GM18502 (cell line): Measurements from ENCODE around the gene KLHDC10.
"Not testable (repeated sequence)": the region's sequence is repeated elsewhere in the genome, so short reads cannot be mapped to it uniquely, and the experiment has no call there.

ENCODE experiments used
- ATAC-seq: cut with Tn5 transposase; IDR thresholded peaks from one replicate; pipeline ENCODE4 v1.9.1; 2021; ENCODE audit warnings: mild to moderate bottlenecking; ENCODE audit not compliant: unreplicated experiment, poor library complexity

KLHDC10 gene

GRCh38 chr7:130113887-130114286, 43.6 kb downstream of the KLHDC10 start:
- ATAC-seq: no peak

GRCh38 chr7:130114374-130114773, 44.0 kb downstream of the KLHDC10 start:
- peak; percentile 55 for ATAC-seq

- no peak for ATAC-seq
Measured at GRCh38 chr7:130114776-130115175, 44.4 kb downstream of the KLHDC10 start.

- ATAC-seq: no peak
Measured at GRCh38 chr7:130118294-130118693, 48.0 kb downstream of the KLHDC10 start.

GRCh38 chr7:130118801-130119200, 48.5 kb downstream of the KLHDC10 start:
- ATAC-seq: no peak

- no peak for ATAC-seq
Measured at GRCh38 chr7:130123501-130123900, 53.2 kb downstream of the KLHDC10 start.

GRCh38 chr7:130124711-130125110, 54.4 kb downstream of the KLHDC10 start:
- no peak for ATAC-seq

GRCh38 chr7:130126840-130127239, 56.5 kb downstream of the KLHDC10 start:
- ATAC-seq: not testable (repeated sequence)

GRCh38 chr7:130127404-130127803, 57.1 kb downstream of the KLHDC10 start:
- ATAC-seq: no peak

- ATAC-seq: no peak
Measured at GRCh38 chr7:130127821-130128317, 57.5 kb downstream of the KLHDC10 start.

GRCh38 chr7:130129011-130129411, 58.7 kb downstream of the KLHDC10 start:
- no peak for ATAC-seq

GRCh38 chr7:130131191-130131834, 61.0 kb downstream of the KLHDC10 start:
- no peak for ATAC-seq

GRCh38 chr7:130131964-130132875, 61.9 kb downstream of the KLHDC10 start:
- ATAC-seq: no peak

GRCh38 chr7:130133029-130133782, 62.9 kb downstream of the KLHDC10 start:
- ATAC-seq: no peak

- ATAC-seq: no peak
Measured at GRCh38 chr7:130134106-130134636, 63.8 kb downstream of the KLHDC10 start.

GRCh38 chr7:130134726-130135125, 64.4 kb downstream of the KLHDC10 start:
- ATAC-seq: no peak

GRCh38 chr7:130135208-130136205, 65.2 kb downstream of the KLHDC10 start:
- ATAC-seq: no peak

GRCh38 chr7:130136579-130137167, 66.3 kb downstream of the KLHDC10 start:
- ATAC-seq: no peak

- ATAC-seq: no peak
Measured at GRCh38 chr7:130137207-130137606, 66.9 kb downstream of the KLHDC10 start.
